Measurements from ENCODE around the gene PCDHGA4. TPM values are rescaled to one million over a fixed set of nuclear protein-coding genes. Genes with fewer than 3 reads are reported as not detected.
"Not testable (repeated sequence)": the region's sequence is repeated elsewhere in the genome, so short reads cannot be mapped to it uniquely, and the experiment has no call there.

The PCDHGA4 gene
- polyA plus RNA-seq, 2 of the 4 experiments (the other 2 are of a cell fraction), result 0.13 to 0.48 TPM

GRCh38 chr5:141313711-141314110 lies 41.1 kb upstream of the PCDHGA4 start:
- ATAC-seq, result no peak
- Histone ChIP-seq H3K9me3 (peaks cover 72% of the 10 kb centered on the region), H3K4me2 (no peak overlapping the region), H3K4me3 (no peak overlapping the region), H3K27ac (no peak overlapping the region), H3K4me1 (no peaks in the 10 kb centered on the region)
- no peak for DNase-seq (ENCODE audit: low read depth in 1 of 2, low spot score in 1 of 2)
- ChIA-PET POLR2A (no interaction called here), CTCF (no interaction called here)
- no peak for TF ChIP-seq ZFP36 (IDR thresholded peaks at IDR 0.05; ENCODE audit: borderline replicate concordance, partially characterized antibody)
- FAIRE-seq, result no peak

- FAIRE-seq; H3K4me2 ChIP-seq; ATAC-seq; H3K4me3 ChIP-seq; H3K4me1 ChIP-seq; H3K27ac ChIP-seq; CTCF ChIA-PET; DNase-seq (ENCODE audit: low read depth in 1 of 2, low spot score in 1 of 2): not testable (repeated sequence)
- peak; percentile 51 for TF ChIP-seq MAFK (IDR thresholded peaks at IDR 0.05; ENCODE audit: partially characterized antibody)
- H3K9me3 ChIP-seq, result peaks cover 88% of the 10 kb centered on the region
- WGBS (ENCODE audit: missing lambda C conversion rate), result 74% methylated on average over 4 of the region's 4 CpGs
- POLR2A ChIA-PET, result interaction anchor here (0.7 kb wide), 1 partner anchor 250 kb away, joined by 4 read pairs; no protein-coding TSS in a partner anchor
Measured at GRCh38 chr5:141316963-141317362, 37.9 kb upstream of the PCDHGA4 start.

GRCh38 chr5:141319202-141319601 lies 35.6 kb upstream of the PCDHGA4 start:
- peak overlapping the region; percentile 68; the same call in 2 of the 3 replicates for H3K4me3 ChIP-seq
- whole genome bisulfite sequencing (ENCODE audit: missing lambda C conversion rate), result 83% methylated on average over 6 of the region's 6 CpGs
- no peak for TF ChIP-seq FOXS1 (CRISPR knock-in tag; IDR thresholded peaks at IDR 0.05)
- TF ChIP-seq CHD2 (IDR thresholded peaks at IDR 0.05; ENCODE audit: low read length, partially characterized antibody), result no peak
- TF ChIP-seq HMGXB4 (CRISPR knock-in tag; IDR thresholded peaks at IDR 0.05; ENCODE audit: borderline replicate concordance), result no peak
- TF ChIP-seq PBX3 (IDR thresholded peaks at IDR 0.05), result no peak
- no peak; a peak in 1 of 5 replicates for TF ChIP-seq JUN (IDR thresholded peaks at IDR 0.05)
- no peak for TF ChIP-seq SREBF2 (IDR thresholded peaks at IDR 0.05)
- no peak for TF ChIP-seq TP53 (CRISPR knock-in tag; IDR thresholded peaks at IDR 0.05)
- no peak for TF ChIP-seq E2F6 (IDR thresholded peaks at IDR 0.05; ENCODE audit: borderline replicate concordance, low read depth)
- no peak for TF ChIP-seq FOSB (CRISPR knock-in tag; IDR thresholded peaks at IDR 0.05)
- TF ChIP-seq RNF2 (IDR thresholded peaks at IDR 0.05; ENCODE audit: borderline replicate concordance, low read depth), result no peak
- TF ChIP-seq TFCP2L1 (CRISPR knock-in tag; IDR thresholded peaks at IDR 0.05), result no peak
- TF ChIP-seq GATA3 (IDR thresholded peaks at IDR 0.05; ENCODE audit: borderline replicate concordance), result no peak
- TF ChIP-seq CBX2 (IDR thresholded peaks at IDR 0.05; ENCODE audit: borderline replicate concordance, low read depth), result no peak
- TF ChIP-seq KDM5A (IDR thresholded peaks at IDR 0.05), result no peak
- TF ChIP-seq NR3C1 (IDR thresholded peaks at IDR 0.05), result no peak
- no peak for TF ChIP-seq CEBPB (IDR thresholded peaks at IDR 0.05)
- no peak for TF ChIP-seq KDM1A (IDR thresholded peaks at IDR 0.05; ENCODE audit: low read depth)
- TF ChIP-seq CBX8 (IDR thresholded peaks at IDR 0.05), result no peak
- peaks cover 83% of the 10 kb centered on the region for H3K9me3 ChIP-seq
- H3K4me1 ChIP-seq, result no peaks in the 10 kb centered on the region
- CTCF ChIA-PET, result interaction anchor here (1.0 to 5.1 kb wide), 16 partner anchors 8 to 245 kb away, joined by 3 to 45 read pairs (median 7); partner anchors contain the start of genes PCDHB2, PCDHB8, PCDHGA1 and PCDHGA2
- no peak for DNase-seq (ENCODE audit: low read depth in 1 of 2, low spot score in 1 of 2)
- no peak for FAIRE-seq
- POLR2A ChIA-PET, result interaction anchor here (1.9 to 2.4 kb wide), 3 partner anchors 11 to 31 kb away, joined by 7 to 33 read pairs (median 15); partner anchors contain the start of genes PCDHGA1, PCDHGA2 and PCDHGB1
- no peak overlapping the region for H3K4me2 ChIP-seq
- ATAC-seq, result no peak
- H3K27ac ChIP-seq, result no peak overlapping the region
